HG03442 (cell line): Measurements from ENCODE around the gene METTL17.

Experiments used
- ATAC-seq: cut with Tn5 transposase; IDR thresholded peaks from one replicate; pipeline ENCODE4 v1.9.1; 2021; ENCODE audit warnings: mild to moderate bottlenecking, moderate library complexity; ENCODE audit not compliant: unreplicated experiment

The METTL17 gene

GRCh38 chr14:21041676-21042433, 52.1 kb downstream of the METTL17 start, which contains the start of gene RNASE7:
RNASE7 (plus strand) TSS chr14:21042362; CDS start chr14:21042993, 631 bp downstream.
- ATAC-seq = no peak

DNA sequence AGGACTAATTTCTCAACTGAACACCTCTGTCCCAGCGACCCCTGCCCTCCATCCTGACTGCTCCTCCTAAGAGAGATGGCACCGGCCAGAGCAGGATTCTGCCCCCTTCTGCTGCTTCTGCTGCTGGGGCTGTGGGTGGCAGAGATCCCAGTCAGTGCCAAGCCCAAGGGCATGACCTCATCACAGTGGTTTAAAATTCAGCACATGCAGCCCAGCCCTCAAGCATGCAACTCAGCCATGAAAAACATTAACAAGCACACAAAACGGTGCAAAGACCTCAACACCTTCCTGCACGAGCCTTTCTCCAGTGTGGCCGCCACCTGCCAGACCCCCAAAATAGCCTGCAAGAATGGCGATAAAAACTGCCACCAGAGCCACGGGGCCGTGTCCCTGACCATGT, 53.1 kb downstream of the METTL17 start:
- ATAC-seq = no peak

DNA sequence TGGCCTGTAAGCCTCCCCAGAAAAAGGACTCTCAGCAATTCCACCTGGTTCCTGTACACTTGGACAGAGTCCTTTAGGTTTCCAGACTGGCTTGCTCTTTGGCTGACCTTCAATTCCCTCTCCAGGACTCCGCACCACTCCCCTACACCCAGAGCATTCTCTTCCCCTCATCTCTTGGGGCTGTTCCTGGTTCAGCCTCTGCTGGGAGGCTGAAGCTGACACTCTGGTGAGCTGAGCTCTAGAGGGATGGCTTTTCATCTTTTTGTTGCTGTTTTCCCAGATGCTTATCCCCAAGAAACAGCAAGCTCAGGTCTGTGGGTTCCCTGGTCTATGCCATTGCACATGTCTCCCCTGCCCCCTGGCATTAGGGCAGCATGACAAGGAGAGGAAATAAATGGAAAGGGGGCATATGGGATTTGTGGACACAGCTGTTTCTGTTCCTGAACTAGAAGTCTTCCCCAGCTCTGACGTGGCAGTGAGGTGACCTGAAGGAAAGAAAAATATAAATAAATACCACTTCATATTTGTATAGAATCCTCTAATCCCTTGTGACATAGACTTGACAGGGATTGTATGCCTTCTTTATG, 53.7 kb downstream of the METTL17 start:
- no peak for ATAC-seq

DNA sequence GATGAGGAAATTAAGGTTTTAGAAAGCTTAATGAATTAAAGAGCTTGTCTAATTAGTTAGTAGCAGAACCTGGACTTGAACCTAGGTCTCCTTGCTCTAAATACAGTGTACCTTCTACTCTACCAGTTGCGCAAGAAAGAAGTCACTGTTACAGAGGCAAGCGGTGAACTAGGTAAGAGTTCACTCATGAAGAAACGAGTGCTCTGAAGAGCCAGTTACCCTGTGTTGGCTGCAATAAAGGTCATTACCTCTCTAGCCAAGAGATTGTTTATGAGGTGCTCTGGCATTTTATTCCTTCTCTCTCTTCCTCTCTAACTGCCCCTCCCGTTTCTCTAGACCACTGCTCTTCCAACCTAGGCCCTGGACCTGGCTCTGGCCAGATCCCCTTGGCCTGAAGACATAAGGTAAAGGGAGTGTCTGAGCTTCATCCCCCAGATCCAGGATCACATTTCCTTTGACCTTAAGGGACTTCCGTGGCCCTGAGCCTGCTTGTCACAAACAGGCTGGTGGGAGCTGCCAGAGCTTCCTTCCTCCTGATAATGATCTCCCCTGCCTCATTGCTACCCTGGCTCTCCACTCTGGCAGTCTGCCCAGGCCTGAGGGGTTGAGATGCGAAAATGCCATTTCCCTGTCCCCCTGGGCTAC, 54.3 kb downstream of the METTL17 start:
- ATAC-seq = no peak
